ENCODE measurements around the gene PLSCR2. TPM values are rescaled to one million over a fixed set of nuclear protein-coding genes. Genes with fewer than 3 reads are reported as not detected.

PLSCR2 gene
- total RNA-seq (2021; fragmentation: NEBNext Ultra II Directional; extraction: Animal tissue kit (Norgen Biotek cat#: 25700)): not detected
- long read RNA-seq: 0 reads

GRCh38 chr3:146469150-146470017 lies at the start of gene PLSCR2:
Gene PLSCR2, minus strand, starts transcription at chr3:146469561. Its CDS starts 9,657 bp downstream, at chr3:146459904.
- Mint-ChIP-seq H3K27ac (peak within 1 kb of the TSS; percentile 44), H3K4me1 (ENCODE audit: low read depth) (peaks cover 43% of the 10 kb centered on the region), H3K36me3 (ENCODE audit: low read depth) (no peaks in the 10 kb centered on the region), H3K4me3 (peak within 1 kb of the TSS; percentile 66), H3K9me3 (no peaks in the 10 kb centered on the region), H3K27me3 (ENCODE audit: insufficient read depth) (peaks cover 4% of the 10 kb centered on the region; the same call in 1 of the 2 replicates)
- no peak for DNase-seq
- TF ChIP-seq CTCF (IDR thresholded peaks at IDR 0.05): no peak

- H3K27ac Mint-ChIP-seq: no peak overlapping the region
- no peak overlapping the region for H3K4me3 Mint-ChIP-seq
- no peaks in the 10 kb centered on the region for H3K9me3 Mint-ChIP-seq
- peaks cover 15% of the 10 kb centered on the region for H3K4me1 Mint-ChIP-seq (ENCODE audit: low read depth)
- TF ChIP-seq CTCF (IDR thresholded peaks at IDR 0.05): no peak
- peaks cover 2% of the 10 kb centered on the region; the same call in 1 of the 2 replicates for H3K27me3 Mint-ChIP-seq (ENCODE audit: insufficient read depth)
- H3K36me3 Mint-ChIP-seq (ENCODE audit: low read depth): 0 out of 2 replicates have a peak, but pooled peaks cover 5% of the 10 kb centered on the region
- no peak for DNase-seq
Observed at GRCh38 chr3:146517684-146518435, 48.5 kb upstream of the PLSCR2 start.

GRCh38 chr3:146513386-146514051 lies 44.2 kb upstream of the PLSCR2 start:
- no peak overlapping the region; the same call in 1 of the 2 replicates for H3K4me3 Mint-ChIP-seq
- peaks cover 5% of the 10 kb centered on the region; the same call in 1 of the 2 replicates for H3K36me3 Mint-ChIP-seq (ENCODE audit: low read depth)
- peaks cover 10% of the 10 kb centered on the region for H3K4me1 Mint-ChIP-seq (ENCODE audit: low read depth)
- H3K9me3 Mint-ChIP-seq: no peaks in the 10 kb centered on the region
- no peaks in the 10 kb centered on the region; the same call in 1 of the 2 replicates for H3K27me3 Mint-ChIP-seq (ENCODE audit: insufficient read depth)
- TF ChIP-seq CTCF (IDR thresholded peaks at IDR 0.05): no peak
- DNase-seq: no peak
- H3K27ac Mint-ChIP-seq: no peak overlapping the region

GRCh38 chr3:146511402-146512134 lies 42.2 kb upstream of the PLSCR2 start:
- H3K4me1 Mint-ChIP-seq (ENCODE audit: low read depth): peaks cover 27% of the 10 kb centered on the region
- H3K4me3 Mint-ChIP-seq: no peak overlapping the region
- no peak for DNase-seq
- no peaks in the 10 kb centered on the region for H3K9me3 Mint-ChIP-seq
- no peak for TF ChIP-seq CTCF (IDR thresholded peaks at IDR 0.05)
- H3K36me3 Mint-ChIP-seq (ENCODE audit: low read depth): peaks cover 5% of the 10 kb centered on the region; the same call in 1 of the 2 replicates
- no peak overlapping the region for H3K27ac Mint-ChIP-seq
- no peaks in the 10 kb centered on the region; the same call in 1 of the 2 replicates for H3K27me3 Mint-ChIP-seq (ENCODE audit: insufficient read depth)
